GM18909 (cell line): ENCODE data around the gene ARRB1.

Experiments
- ATAC-seq: cut with Tn5 transposase; IDR thresholded peaks from one replicate; pipeline ENCODE4 v1.9.1; 2021; ENCODE audit warnings: mild to moderate bottlenecking; ENCODE audit not compliant: unreplicated experiment, poor library complexity

ARRB1 gene

DNA sequence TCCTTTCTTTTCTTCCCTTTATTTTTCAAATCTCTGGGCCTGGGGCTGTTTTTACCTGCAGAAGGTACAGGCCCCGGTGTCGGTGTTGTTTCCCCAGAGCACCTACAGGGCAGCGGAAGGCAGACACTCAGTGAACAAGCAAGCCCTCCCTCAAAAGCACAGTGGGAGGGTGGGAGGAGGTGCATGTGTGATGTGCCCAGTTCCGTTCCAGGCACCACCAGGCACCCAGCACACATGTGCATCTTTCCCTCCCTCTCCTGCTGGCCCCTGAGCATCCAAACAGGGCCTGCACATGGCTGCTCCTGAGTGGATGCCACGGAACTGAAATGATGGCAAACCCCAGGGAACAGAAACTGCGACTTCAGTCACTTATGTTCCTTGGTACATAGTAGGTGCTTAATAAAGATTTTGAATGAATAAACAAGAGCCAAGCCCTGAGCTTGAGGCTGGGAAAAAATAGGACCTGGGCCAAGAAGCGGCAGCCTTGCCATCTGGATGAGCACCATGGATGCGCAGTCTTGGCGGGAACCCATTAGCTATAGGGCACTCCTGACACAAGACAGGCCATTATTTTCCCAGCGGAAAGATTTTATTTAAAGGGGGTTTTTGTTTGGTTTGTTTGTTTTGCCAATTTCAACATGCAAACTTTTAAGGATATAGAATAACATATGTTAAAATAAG is 47.8 kb downstream of the ARRB1 start:
- no peak for ATAC-seq

DNA sequence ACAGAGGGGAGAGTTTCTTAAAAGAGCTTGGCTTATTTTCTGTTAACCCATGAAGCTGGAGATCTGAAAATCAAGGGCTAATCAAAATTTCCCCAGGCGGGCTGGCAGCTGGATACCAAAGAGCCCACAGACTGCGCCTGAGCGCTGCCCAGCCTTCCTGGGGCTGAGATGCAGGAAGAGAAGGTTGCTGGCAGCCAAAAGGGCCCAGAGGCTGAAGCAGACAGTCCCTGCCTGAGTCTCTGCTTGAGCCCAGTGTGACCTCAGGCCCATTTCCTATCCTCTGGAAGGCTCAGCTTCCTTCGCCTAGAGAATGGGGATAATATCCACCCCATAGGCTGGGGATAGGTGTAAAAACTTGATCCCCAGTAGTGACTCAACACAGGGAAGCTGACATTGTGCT is 49.1 kb downstream of the ARRB1 start:
- ATAC-seq: no peak

DNA sequence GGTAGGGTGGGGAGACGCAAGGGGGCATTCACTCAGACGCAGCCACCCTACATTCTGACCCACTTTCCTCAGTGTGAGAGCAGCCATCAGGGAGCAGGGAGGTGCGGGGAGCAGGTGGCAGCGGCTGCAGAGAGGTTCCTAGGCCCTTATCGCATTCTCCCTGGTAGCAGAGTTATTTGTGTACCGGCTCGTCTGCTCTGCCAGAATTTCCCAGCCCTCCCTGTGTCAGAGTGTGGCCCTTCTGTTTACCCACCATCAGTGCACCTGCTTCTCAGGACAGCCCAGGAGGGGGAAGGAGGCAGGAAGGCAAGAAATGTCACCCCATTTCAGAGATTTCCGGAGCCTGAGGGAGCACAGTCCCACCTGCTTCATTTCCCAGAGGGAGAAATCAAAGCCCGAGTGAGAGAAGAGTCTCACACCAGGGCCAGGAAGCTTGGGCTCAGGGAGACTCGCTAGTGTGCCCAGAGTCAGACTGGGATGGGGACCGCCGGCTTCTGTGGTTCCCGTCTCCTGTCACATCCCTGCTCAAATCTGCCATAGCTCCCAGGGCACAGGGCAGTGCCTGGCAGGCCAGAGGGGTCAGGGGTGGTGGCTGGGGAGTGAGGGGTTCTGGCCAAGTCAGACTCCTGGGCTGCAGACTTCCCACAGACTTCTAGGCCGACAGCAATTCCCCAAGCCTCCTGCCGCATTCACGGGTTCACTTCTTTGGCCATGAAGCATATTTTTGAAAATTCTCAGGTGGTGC is 49.7 kb downstream of the ARRB1 start:
- no peak for ATAC-seq

DNA sequence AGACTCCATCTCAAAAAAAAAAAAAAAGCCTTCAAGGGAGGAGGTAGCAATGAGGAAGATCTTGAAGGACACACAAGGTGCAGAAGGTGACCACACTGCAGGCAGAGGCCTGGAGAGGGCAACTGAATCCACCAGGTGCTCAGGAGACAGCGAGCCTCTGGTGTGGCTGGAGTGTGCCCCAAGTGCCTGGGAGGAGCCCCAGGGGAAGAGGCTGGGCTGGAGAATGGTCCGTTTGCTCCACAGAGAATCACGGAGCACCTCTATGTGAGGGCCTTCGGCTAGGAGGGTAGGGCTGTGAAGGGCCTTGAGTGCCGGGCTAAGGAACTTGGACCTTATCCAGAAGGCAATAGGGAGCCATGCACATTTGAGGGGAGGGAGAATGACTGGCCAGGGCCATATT is 50.3 kb downstream of the ARRB1 start:
- no peak for ATAC-seq

DNA sequence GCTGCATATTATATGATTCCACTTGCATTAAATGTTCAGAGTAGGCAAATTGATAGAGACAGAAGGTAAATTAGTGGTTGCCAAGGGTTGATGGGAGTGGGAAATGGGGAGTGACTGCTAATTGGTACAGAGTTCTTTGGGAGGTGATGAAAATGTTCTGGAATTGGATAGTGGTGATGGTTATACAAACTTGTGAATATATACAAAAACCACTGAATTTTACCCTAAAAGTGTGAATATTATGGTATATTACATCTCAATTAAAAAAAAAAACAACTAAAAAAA is 52.5 kb downstream of the ARRB1 start:
- ATAC-seq: no peak

DNA sequence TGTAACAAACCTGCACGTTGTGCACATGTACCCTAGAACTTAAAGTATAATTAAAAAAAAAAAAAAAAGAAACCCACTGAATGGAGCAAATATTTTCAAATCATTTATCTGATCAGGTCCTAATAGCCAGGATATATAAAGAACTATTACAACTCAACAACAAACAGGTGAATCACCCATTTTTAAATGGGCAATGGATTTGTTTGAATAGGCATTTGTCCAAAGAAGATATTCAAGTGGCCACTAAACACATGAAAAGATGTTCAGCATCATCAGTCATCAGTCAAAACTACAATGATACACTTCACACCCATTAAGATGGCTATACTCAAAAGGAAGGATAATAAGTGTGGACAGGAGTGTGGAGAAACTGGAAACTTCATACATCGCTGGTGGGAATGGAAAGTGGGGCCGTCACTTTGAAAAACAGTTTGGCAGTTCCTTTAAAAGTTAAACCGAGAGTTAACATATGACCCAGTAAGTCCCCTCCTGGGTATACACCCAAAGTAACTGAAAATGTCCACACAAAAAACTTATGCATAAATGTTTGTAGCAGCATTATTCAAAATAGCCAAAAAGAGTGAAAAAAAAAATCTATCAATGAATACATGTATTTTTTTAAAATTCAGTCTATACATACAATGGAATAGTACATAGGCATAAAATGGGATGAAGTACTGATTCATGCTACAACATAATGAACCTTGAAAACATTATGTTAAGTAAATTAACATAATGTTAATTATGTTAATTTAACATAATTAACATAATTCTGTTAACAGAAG is 53.1 kb downstream of the ARRB1 start:
- no peak for ATAC-seq

DNA sequence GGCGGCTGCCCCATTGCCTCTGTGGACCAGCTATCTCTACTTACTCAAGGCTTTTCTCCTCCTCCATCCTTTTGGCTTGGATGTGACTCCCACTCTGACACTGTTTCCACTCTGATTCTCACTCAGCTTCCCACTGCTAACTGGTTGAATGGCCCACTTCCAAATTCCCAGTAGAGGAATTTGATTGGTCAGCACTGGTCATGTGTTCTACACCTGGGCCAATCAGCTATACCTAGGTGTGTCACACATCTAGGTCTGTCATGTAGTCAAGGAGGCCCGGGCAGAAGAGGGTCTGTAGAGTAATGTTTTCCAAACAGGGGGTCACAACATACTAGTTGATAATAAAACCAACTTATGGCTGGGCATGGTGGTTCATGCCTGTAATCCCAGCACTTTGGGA is 57.6 kb downstream of the ARRB1 start:
- no peak for ATAC-seq

DNA sequence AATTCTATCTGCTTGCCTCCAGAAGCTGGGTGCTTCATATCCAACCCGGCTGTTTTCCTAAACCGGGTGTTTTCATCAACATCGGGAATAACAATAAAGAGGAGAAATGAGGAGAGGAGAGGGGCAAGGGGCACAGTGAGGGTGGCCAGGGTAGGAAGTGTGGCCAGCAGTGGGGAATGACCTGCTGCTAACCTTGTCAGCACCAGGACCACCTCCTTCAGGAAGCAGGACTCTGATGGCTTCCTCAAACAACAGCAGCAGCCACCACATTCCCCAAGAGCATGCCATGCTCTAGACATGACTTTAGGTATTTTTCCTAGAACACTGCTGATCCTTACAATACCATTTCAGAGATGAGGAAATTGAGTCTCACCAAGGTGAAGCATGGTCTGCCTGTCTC is 58.5 kb downstream of the ARRB1 start:
- no peak for ATAC-seq

DNA sequence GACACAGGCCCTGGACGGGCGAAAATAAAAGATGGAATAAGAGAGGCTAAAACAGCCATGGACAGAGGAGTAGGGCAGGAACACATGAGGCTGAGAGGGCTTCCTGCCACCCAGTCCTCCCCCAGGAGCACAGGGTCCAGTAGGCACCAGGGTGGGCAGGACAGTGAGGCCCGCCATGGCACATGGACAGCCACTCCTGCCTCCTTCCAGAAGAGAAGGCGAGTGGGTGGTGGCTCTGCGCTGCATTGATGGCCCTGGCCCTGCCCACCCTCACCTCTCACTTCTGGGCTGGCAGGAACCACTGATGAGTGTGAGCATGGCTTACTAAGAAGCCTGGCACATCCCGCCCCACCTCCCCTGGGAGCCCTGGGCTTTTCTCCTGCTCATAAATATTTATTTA is 59.7 kb downstream of the ARRB1 start:
- no peak for ATAC-seq

DNA sequence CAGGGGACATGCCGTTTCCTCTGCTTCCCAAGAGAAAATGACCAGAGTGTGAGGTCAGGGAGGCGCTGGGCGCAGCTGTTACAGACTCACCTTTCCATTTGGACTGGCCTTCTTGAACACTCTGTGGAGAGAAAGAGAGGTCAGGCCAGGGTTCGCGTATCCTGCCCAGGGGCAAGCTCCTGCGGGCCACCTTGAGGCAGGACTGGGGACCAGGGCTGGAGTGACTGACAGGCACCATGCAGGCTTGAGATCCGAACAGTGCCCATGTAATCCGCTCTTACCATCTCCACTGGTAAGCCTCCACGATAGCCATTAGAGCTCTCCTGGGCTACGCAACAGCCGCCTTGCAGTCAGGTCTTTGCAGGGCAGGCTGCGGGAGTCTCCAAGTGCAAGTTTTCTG is 61.5 kb downstream of the ARRB1 start:
- no peak for ATAC-seq

DNA sequence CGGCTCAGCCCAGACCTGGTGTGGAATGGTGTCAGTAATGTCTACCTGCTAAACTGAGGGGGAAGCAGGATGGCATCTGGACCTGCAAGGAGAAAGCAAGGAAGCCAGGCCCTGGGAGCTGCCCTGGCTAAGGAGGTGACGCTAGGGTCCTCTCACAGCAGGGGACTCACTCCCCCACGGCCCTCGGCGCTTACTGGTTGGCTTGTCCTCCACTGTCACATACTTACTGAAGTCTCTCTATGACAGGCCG is 62.0 kb downstream of the ARRB1 start:
- ATAC-seq: no peak

DNA sequence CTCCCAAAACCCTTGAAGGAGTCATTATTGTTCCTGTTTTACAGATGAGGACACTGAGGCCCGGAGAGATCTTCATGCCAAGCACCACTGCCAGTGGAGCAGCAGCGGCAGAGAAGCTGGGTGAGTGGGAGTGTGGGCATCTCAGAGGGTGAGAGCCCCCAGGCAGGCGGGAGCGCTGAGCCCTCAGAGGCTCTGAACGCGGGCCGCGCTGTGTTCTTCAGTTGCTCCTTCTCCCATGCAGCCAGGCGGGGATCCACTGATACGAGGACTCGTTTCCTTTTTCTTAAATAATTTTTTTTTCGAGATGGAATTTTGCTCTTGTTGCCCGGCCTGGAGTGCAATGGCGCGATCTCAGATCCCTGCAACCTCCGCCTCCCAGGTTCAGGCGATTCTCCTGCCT is 63.9 kb downstream of the ARRB1 start:
- ATAC-seq: no peak

DNA sequence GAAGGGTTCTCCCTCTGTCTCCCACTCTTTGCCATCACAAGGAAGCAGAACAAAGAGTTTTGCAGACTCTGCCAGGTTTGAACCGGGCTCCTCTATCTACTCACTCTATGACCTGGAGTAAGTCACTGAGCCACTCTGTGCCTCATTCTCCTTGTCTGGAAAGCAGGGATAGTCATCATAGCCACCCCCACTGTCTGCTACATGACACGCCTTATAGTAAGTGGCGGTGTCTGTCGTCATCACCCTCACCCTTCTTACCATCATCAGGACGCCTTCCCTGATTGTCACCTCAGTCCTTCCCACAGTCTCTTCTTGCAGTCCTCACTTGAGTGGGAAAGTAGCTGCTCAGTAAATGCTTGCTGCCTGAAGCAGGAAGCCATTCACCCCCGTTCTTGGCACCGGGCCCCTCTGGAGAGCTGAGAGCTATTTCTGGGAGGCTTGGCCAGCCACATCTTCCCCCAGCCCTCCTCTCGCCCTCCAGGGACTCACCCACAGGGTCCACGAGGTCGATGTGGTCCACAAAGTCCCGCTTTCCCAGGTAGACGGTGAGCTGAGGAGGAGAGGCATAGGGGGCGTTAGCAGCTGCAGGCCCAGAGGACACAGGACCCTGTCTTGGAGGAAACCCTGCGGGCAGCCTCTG is 64.5 kb downstream of the ARRB1 start:
- no peak for ATAC-seq

DNA sequence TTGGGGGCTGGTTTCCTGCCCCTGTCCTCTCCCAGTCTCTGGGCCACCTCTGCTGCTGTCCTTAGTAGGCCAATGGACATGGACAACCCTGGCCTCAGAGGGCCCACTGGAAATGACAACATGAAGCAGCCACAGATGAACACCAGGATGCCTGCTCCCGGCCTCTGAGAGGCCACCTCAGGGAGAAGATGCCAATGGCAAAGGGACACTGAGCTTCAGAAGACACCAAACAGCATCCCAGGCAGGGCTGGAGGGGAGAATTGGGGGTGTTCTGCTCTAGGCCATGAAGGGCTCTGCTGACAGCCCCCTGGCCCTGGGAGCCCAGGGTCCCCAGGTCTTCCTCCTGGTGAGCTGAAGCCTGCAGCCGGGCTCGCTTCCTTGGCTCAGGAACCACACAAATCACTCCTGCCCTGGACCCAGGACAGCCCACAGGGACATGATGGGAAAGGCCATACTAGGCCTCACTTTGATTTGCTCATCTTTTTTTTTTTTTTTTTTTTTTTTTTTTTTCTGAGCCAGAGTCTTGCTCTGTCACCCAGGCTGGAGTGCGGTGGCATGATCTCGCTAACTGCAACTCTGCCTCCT is 65.6 kb downstream of the ARRB1 start:
- ATAC-seq: no peak

DNA sequence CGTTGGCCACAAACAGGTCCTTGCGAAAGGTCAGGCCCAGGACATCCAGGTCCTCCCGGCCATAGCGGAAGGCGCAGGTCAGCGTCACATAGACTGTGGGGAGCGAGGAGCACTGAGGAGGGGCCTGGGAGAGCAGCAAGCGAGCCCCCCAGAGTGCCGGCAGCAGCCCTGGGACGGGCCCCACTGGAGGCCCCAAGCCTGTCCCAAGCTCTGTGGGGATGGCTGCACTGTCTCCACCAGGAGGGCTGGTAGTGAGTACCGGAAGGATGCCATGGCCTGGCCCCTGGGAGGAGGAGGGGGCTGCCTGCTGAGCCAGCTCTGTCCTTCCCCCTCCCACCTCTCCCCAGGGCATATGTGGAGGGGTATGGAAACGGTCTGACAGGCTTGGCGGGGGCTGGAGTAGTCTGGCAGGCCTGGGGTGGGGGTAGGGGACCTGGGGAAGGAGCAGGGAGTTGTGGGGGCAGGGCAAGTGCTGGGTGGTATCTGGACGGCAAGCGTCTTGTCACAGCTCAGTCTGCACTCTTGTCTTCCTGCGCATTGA is 68.0 kb downstream of the ARRB1 start:
- ATAC-seq: no peak

DNA sequence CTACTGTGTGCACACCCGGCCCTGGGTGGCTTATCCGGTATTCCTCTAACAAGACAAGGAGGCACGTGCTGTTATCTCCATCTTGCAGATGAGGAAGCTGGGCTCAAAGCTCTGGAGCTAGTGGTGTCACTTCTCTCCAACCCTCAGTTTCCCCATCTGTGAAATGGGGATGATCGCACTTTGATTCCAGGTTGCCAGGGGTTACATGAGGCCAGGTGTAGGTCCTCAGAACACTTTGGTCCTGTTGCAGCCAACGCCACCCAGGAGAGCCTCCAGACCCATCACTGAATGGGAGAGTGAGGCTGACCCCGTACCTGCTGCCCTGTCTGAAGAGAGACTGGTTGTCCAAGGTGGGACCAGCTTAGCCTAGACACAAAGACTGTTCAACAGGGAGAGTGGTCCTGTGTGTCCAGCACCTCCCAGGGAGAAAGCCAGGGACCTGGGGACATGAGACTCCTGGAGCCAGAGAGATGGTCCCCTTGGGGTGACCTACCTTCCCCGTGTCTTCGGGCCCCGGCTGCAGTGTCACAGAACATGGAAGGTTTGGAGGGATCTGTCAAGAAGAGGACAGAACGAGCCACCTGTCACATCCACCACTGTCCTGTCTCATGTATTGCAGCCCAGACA is 69.9 kb downstream of the ARRB1 start:
- no peak for ATAC-seq

DNA sequence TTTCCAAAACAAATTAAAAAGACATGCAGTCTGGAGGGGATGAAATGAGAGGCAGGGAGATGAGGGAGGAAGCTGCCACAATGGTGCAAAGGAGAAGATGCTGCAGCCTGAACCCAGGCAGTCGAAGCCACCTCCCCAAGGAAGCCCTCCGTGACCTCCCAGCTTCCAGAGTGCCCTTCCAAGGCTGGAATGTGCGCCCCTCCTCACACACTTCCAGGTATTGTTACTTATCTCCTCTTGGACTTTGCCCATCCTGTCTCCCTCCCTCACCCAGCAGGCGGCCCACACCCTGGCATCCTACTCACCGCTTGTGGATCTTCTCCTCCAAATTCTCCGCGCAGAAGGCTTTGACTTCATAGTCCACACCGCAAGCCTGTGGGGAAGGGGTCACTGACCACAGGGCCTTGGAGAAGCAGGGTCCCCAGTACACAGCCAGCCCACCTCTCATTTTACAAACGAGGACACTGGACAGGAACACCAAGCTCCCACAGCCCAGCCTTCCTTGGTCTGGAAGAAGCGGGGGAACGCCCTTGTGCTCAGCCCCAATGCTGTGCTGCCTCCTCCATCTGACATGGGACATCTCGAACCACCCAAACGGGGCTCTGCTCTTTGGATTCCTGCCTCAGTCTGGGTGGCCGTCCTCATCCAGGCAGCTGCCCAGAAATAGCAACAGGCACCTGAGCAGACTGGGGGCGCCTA is 70.5 kb downstream of the ARRB1 start:
- no peak for ATAC-seq

DNA sequence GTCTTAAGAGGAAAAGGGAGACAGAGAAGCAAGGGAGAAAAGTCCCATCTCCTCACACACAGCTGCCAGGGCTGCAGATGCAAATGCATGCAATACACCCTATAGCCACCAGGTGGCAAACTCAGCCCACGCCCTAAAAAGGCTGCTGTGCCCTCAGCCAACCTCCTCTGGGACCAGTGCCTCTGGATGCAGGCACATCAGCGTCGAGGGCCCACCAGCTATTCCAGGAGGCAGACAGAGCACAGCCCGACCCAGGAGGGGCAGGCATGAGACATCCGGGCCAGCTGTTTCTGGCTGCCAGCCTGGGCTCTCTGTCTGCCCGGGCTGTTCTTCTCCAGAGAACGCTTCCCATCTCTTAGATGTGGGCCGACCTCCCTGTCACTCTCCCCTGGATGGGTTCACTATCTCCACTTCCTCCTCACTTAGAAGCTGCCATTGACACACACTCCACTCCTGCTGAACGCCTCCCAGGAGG is 71.2 kb downstream of the ARRB1 start:
- peak; percentile 59 for ATAC-seq

DNA sequence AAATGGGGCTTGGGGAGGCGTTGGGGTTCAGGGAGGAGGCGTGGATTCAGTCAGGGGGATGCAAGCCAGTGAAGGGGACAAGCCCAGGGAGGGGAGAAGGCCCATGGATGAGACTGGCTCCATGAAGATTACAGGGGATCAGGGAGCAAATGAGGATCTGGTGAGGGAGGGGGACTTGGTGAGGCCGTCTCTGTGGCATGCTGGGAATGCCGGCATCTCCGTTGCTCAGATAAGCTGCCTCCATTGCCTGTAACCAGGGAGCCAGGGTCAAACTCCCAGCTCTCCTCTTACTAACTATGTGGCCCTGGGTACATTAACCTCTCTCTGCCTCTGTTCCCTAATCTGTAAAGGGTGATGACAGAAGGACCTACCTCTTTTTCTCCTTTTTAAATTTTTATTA is 72.2 kb downstream of the ARRB1 start:
- ATAC-seq: no peak
